ENCODE data around the gene DNAJB12.

Gene DNAJB12

DNA sequence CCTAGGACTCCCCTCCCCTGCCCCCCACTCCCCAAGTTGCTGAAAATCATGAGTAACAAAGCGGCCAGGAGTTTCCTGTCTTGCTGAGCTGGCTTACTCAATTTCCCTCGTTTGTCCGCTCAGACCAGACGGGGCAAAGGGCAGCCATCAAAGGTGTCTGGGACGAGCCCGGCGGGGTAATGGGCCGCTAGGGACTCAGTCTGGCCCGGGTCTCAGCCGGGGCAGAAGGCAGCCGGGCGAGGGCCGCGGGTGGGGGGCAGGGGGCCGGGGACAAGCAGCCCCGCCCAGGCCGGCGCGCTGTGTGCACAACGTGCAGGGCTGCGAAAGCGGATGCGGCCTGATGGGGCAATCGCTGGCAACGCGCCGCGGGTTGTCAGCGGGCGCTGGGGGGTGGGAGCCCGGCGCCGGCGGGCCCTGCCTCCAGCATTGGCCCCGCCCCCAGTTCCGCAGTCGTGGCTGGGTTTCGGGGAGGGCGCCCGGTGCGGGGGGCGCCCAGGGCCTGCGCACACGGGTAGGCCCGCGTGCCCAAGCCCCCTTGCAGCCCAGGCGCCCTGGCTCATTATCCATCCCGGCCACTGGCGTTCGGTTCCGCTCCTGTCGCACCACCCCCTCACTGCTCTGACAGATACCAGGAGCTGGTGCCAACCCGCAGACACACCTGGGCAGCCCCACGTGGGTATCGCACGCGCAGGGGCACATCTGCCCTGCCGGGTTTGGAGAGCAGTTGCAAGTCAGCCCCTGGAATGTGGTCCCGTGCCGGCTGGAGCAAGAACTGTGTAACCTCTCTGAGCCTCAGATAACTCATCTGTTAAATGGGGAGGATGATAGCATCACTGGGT, 35.1 kb downstream of the DNAJB12 start:
- TF ChIP-seq, protein P1, sequence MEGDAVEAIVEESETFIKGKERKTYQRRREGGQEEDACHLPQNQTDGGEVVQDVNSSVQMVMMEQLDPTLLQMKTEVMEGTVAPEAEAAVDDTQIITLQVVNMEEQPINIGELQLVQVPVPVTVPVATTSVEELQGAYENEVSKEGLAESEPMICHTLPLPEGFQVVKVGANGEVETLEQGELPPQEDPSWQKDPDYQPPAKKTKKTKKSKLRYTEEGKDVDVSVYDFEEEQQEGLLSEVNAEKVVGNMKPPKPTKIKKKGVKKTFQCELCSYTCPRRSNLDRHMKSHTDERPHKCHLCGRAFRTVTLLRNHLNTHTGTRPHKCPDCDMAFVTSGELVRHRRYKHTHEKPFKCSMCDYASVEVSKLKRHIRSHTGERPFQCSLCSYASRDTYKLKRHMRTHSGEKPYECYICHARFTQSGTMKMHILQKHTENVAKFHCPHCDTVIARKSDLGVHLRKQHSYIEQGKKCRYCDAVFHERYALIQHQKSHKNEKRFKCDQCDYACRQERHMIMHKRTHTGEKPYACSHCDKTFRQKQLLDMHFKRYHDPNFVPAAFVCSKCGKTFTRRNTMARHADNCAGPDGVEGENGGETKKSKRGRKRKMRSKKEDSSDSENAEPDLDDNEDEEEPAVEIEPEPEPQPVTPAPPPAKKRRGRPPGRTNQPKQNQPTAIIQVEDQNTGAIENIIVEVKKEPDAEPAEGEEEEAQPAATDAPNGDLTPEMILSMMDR (IDR thresholded peaks at IDR 0.05; ENCODE audit: borderline replicate concordance, insufficient read depth, low read depth, low read length) = no peak
- peak overlapping the region; percentile 40 for H3K4me3 ChIP-seq (ENCODE audit: low read depth, low read length)

DNA sequence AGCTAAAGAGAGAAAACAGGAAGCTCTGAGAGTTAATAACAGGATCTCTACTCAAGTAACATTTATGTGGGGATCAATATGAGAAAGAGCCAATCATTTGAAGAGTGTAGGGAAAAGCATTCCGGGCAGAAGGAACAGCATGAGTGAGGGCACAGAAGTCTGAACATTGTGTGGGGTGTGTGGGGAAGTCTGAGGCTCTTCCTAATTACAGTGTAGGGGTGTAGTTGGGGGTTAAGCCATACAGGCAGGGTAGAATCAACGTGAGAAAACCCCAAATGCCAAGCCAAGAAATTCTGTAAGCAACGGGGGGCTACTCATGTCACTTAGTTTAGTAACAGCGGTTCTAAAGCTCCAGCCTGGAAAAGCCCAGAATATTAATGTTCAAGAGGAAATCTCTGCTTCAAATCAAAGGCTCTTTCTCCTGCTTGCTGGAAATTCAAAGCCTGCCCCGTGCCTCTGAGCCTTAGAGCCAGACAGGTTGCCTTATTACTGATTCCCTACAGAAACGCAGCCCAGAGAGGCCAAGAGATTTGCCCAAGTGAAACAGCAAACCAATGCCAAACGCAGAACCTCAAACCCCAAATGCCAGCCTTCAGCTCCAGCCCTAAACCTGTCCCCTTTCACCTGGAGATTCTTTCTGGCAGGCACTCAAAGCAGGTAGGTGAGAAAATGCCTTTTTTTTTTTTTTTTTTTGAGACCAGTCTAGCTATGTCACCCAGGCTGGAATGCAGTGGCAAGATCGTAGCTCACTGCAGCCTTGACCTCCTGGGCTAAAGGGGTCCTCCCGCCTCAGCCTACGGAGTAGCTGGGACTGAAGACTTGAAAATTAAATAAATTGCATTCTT, 36.1 kb downstream of the DNAJB12 start:
- TF ChIP-seq, protein P1 (IDR thresholded peaks at IDR 0.05; ENCODE audit: borderline replicate concordance, insufficient read depth, low read depth, low read length) = no peak
- H3K4me3 ChIP-seq (ENCODE audit: low read depth, low read length) = peak overlapping the region; percentile 40

DNA sequence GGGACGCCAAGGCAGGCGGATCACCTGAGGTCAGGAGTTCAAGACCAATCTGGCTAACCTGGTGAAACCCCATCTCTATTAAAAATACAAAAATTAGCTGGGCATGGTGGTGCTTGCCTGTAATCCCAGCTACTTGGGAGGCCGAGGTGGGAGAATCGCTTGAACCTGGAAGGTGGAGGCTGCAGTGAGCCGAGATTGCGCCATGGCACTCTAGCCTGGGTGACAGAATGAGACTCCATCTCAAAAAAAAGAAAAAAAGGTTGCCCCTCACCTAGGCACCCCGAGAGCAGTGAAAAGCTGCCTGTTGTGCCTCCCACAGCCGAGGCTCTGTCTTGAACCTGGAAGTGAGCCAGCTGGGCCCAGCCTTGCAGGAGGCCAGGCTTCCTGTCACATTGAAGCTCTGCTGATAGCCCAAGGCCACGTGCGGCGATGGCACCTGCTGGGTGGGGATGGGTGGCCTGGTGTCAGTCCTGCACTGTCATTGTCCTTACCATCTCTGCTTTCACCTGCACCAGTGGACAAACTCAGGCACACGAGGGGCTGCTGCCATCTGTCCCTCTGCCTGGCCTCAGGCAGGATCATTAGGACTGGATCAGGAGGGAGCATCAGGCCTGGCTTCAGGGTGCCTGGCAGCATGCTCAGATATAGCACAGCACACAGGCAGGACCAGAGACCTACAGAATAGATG, 37.8 kb downstream of the DNAJB12 start:
- H3K4me3 ChIP-seq (ENCODE audit: low read depth, low read length) = no peak overlapping the region
- TF ChIP-seq, protein P1 (IDR thresholded peaks at IDR 0.05; ENCODE audit: borderline replicate concordance, insufficient read depth, low read depth, low read length) = no peak

GRCh38 chr10:72316386-72316700, 38.4 kb downstream of the DNAJB12 start:
- TF ChIP-seq, protein P1 (IDR thresholded peaks at IDR 0.05; ENCODE audit: borderline replicate concordance, insufficient read depth, low read depth, low read length) = no peak
- H3K4me3 ChIP-seq (ENCODE audit: low read depth, low read length) = no peak overlapping the region

DNA sequence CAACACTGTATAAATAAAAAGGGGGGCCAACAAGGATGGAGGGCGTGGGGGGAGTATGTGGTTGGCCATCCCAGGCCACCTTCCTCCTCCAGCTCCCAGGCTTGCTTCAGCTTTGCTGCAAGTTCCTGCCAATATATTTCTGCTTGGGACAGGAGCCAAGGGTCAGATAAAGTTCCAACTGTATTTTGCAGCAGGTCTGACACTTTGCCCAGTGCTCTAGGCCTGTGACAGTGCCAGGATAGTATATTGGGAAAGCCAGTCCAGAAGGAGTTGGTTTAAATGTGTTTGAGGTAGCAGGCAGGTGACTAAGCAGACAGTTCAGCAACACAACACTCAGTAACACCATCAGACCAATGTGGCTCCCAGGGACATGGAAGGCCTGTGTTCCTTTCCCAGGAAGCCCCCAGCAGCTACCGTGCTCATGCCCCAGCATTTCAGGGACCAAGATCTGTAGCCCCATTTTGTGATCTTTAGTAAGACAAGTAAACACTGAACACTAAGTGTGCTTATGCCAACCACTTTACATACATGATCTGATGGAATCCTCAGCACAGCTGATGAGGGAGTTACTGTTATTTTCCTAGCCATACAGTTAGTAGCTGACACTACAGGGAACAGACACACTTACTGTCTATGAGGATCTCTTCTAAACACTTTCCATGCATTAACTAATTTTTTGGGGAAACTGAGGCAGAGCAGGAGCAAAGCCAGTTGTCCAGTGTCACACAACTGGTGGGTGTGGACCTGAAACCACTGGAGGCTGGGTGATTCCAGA, 38.9 kb downstream of the DNAJB12 start:
- no peak overlapping the region for H3K4me3 ChIP-seq (ENCODE audit: low read depth, low read length)
- TF ChIP-seq, protein P1 (IDR thresholded peaks at IDR 0.05; ENCODE audit: borderline replicate concordance, insufficient read depth, low read depth, low read length) = no peak

DNA sequence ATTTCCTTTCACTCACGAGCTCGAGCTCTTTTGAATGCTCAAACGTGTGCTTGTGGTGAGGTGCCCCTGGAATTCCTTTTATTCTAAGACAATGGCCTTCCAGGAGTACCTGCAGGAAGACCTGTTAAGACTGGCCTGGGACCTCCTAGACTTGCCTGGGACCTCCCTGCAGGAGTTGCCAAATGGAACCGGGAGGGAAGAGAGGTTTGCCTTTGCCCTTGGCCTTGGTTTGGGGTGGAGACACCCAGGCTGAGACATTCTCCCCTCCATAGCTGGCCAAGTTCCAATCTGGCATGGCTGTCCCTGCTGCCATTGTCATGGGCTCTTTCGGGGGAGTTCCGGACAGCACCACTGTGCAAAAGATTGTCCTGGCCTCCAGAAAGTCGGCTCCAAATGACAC, 39.7 kb downstream of the DNAJB12 start:
- TF ChIP-seq, protein P1 (IDR thresholded peaks at IDR 0.05; ENCODE audit: borderline replicate concordance, insufficient read depth, low read depth, low read length) = no peak
- no peak overlapping the region for H3K4me3 ChIP-seq (ENCODE audit: low read depth, low read length)

All from GM12875 (cell line).